Measurements from ENCODE around the gene LTBP1. TPM values are rescaled to one million over a fixed set of nuclear protein-coding genes. Genes with fewer than 3 reads are reported as not detected.

The LTBP1 gene
- total RNA-seq, 1 experiment from 2014 or later: 12.5 TPM

DNA sequence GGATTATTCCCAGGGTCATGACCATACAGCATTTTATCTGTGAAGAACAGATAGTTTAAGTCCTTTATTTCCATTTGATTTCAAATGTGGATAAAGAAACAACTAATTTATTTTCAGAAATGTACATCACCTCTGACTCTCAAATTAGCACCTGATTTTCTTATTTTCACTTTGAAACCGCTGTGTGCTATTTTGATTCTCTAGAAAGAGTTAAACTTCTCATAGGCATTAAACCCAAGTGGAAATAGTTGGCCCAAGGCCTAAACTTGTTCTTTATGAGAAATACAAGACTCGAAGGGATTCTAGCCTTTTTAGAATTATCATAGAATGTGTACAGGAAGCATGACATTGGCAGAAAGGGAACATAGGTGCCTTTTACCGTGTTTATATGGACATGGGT, 41.5 kb upstream of the LTBP1 start:
- DNase-seq (ENCODE audit: low read depth, low spot score) (no peak), ATAC-seq (no peak)
- intact Hi-C loops (cut with micrococcal nuclease; ENCODE audit: unreplicated experiment): no loop called here
- no peaks in the 10 kb centered on the region for H3K9me3 ChIP-seq (ENCODE audit: control insufficient read depth, insufficient read depth, low read depth, low read length)
- no peaks in the 10 kb centered on the region for H3K27me3 ChIP-seq (ENCODE audit: control insufficient read depth, insufficient read depth, low read length)
- H3K27ac ChIP-seq (ENCODE audit: low read length): no peak overlapping the region
- in situ Hi-C loops (cut with HindIII; ENCODE audit: low pct_unique_long_range_greater_than_20kb, low sequenced_read_pairs): no loop called here
- TF ChIP-seq TCF7L2 (IDR thresholded peaks at IDR 0.05; ENCODE audit: low read depth, low read length) (no peak), SIN3A (IDR thresholded peaks at IDR 0.05; ENCODE audit: borderline replicate concordance, insufficient read depth, low read depth, low read length) (no peak), POLR2AphosphoS5 (IDR thresholded peaks at IDR 0.05; ENCODE audit: low read depth, low read length) (no peak)
- TF ChIP-seq, protein P1, sequence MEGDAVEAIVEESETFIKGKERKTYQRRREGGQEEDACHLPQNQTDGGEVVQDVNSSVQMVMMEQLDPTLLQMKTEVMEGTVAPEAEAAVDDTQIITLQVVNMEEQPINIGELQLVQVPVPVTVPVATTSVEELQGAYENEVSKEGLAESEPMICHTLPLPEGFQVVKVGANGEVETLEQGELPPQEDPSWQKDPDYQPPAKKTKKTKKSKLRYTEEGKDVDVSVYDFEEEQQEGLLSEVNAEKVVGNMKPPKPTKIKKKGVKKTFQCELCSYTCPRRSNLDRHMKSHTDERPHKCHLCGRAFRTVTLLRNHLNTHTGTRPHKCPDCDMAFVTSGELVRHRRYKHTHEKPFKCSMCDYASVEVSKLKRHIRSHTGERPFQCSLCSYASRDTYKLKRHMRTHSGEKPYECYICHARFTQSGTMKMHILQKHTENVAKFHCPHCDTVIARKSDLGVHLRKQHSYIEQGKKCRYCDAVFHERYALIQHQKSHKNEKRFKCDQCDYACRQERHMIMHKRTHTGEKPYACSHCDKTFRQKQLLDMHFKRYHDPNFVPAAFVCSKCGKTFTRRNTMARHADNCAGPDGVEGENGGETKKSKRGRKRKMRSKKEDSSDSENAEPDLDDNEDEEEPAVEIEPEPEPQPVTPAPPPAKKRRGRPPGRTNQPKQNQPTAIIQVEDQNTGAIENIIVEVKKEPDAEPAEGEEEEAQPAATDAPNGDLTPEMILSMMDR (IDR thresholded peaks at IDR 0.05): no peak
- TF ChIP-seq, protein P2, sequence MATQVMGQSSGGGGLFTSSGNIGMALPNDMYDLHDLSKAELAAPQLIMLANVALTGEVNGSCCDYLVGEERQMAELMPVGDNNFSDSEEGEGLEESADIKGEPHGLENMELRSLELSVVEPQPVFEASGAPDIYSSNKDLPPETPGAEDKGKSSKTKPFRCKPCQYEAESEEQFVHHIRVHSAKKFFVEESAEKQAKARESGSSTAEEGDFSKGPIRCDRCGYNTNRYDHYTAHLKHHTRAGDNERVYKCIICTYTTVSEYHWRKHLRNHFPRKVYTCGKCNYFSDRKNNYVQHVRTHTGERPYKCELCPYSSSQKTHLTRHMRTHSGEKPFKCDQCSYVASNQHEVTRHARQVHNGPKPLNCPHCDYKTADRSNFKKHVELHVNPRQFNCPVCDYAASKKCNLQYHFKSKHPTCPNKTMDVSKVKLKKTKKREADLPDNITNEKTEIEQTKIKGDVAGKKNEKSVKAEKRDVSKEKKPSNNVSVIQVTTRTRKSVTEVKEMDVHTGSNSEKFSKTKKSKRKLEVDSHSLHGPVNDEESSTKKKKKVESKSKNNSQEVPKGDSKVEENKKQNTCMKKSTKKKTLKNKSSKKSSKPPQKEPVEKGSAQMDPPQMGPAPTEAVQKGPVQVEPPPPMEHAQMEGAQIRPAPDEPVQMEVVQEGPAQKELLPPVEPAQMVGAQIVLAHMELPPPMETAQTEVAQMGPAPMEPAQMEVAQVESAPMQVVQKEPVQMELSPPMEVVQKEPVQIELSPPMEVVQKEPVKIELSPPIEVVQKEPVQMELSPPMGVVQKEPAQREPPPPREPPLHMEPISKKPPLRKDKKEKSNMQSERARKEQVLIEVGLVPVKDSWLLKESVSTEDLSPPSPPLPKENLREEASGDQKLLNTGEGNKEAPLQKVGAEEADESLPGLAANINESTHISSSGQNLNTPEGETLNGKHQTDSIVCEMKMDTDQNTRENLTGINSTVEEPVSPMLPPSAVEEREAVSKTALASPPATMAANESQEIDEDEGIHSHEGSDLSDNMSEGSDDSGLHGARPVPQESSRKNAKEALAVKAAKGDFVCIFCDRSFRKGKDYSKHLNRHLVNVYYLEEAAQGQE (IDR thresholded peaks at IDR 0.05; ENCODE audit: insufficient read depth in 1 of 2, low read depth in 2 of 2, low read length in 1 of 2): no peak
- H3K4me1 ChIP-seq (ENCODE audit: control insufficient read depth, insufficient read depth, low read length): no peaks in the 10 kb centered on the region
- ChIA-PET POLR2A (no interaction called here), CTCF (no interaction called here)
- H3K4me3 ChIP-seq (ENCODE audit: low read depth in 2 of 2, low read length in 2 of 2): no peak overlapping the region
- no TSS peak for BruUV-seq (replicated peaks)
- H3K36me3 ChIP-seq (ENCODE audit: control insufficient read depth, insufficient read depth, low read length): no peaks in the 10 kb centered on the region

- TF ChIP-seq POLR2AphosphoS5 (IDR thresholded peaks at IDR 0.05; ENCODE audit: low read depth, low read length) (no peak), SIN3A (IDR thresholded peaks at IDR 0.05; ENCODE audit: borderline replicate concordance, insufficient read depth, low read depth, low read length) (no peak), TCF7L2 (IDR thresholded peaks at IDR 0.05; ENCODE audit: low read depth, low read length) (no peak)
- TF ChIP-seq, protein P2 (IDR thresholded peaks at IDR 0.05; ENCODE audit: insufficient read depth in 1 of 2, low read depth in 2 of 2, low read length in 1 of 2): no peak
- TF ChIP-seq, protein P1 (IDR thresholded peaks at IDR 0.05): no peak
- no peak for DNase-seq (ENCODE audit: low read depth, low spot score)
- intact Hi-C loops (cut with micrococcal nuclease; ENCODE audit: unreplicated experiment) (no loop called here), in situ Hi-C loops (cut with HindIII; ENCODE audit: low pct_unique_long_range_greater_than_20kb, low sequenced_read_pairs) (no loop called here)
- CTCF ChIA-PET: no interaction called here
- Histone ChIP-seq H3K4me1 (ENCODE audit: control insufficient read depth, insufficient read depth, low read length) (no peaks in the 10 kb centered on the region), H3K36me3 (ENCODE audit: control insufficient read depth, insufficient read depth, low read length) (no peaks in the 10 kb centered on the region), H3K9me3 (ENCODE audit: control insufficient read depth, insufficient read depth, low read depth, low read length) (no peaks in the 10 kb centered on the region), H3K27ac (ENCODE audit: low read length) (no peak overlapping the region), H3K4me3 (ENCODE audit: low read depth in 2 of 2, low read length in 2 of 2) (no peak overlapping the region), H3K27me3 (ENCODE audit: control insufficient read depth, insufficient read depth, low read length) (peaks cover 5% of the 10 kb centered on the region; the same call in 1 of the 2 replicates)
- no peak for ATAC-seq
- no TSS peak for BruUV-seq (replicated peaks)
- POLR2A ChIA-PET: no interaction called here
Observed at GRCh38 chr2:32910883-32911598, 35.7 kb upstream of the LTBP1 start.

All from Panc1 (cell line).